ENCODE measurements around the gene KLHL24.

GRCh38 chr3:183664913-183665381, 29.5 kb downstream of the KLHL24 start:
- TF ChIP-seq CTCF (conservative IDR thresholded peaks at IDR 0.05): no peak
- TF ChIP-seq ZFX (IDR thresholded peaks at IDR 0.05): no peak
